H1 (cell line): Measurements from ENCODE around the gene C4orf46.

Source experiments
- CHD2 ChIP-seq: IDR thresholded peaks from 2 replicates; pipeline ENCODE4 v1.6.1; 2012; ENCODE audit warnings: low read length, improper control_type of control experiment
- CTCF ChIP-seq, 3 experiments: IDR thresholded peaks; 1 replicate in 2 of 3; 2 replicates in 1 of 3; pipeline versions ENCODE4 v1.5.1 to v1.6.1; 2011; ENCODE audit warnings: low read length in 3 of 3, mild to moderate bottlenecking in 3 of 3, inconsistent platforms in 2 of 3, low read depth in 1 of 3, moderate library complexity in 1 of 3; ENCODE audit not compliant: insufficient read depth in 1 of 3; ENCODE audit errors: control extremely low read depth in 1 of 3
- EP300 ChIP-seq, 2 experiments: IDR thresholded peaks; 1 replicate in 1 of 2; 2 replicates in 1 of 2; pipeline ENCODE4 v1.6.1; 2011 to 2012; ENCODE audit warnings: low read depth in 2 of 2, low read length in 2 of 2, mild to moderate bottlenecking in 2 of 2, borderline replicate concordance in 1 of 2, inconsistent platforms in 1 of 2, moderate library complexity in 1 of 2
- EZH2 ChIP-seq: fragments of 200-600 bp; sonication (generic); IDR thresholded peaks from 2 replicates; pipeline ENCODE4 v1.7.1; 2012; ENCODE audit warnings: low read depth, mild to moderate bottlenecking, moderate library complexity, low read length, inconsistent platforms; ENCODE audit not compliant: severe bottlenecking
- POLR2A ChIP-seq, 2 experiments: IDR thresholded peaks; 1 replicate in 1 of 2; 2 replicates in 1 of 2; pipeline ENCODE4 v1.6.1; 2011; ENCODE audit warnings: low read depth in 2 of 2, low read length in 2 of 2, mild to moderate bottlenecking in 2 of 2; ENCODE audit errors: control extremely low read depth in 1 of 2
- RAD21 ChIP-seq, 2 experiments: IDR thresholded peaks in 1 of 2; conservative IDR thresholded peaks in 1 of 2; 2 replicates each; pipeline ENCODE4 v1.6.1; 2011; ENCODE audit warnings: low read depth in 2 of 2, low read length in 2 of 2, improper control_type of control experiment in 1 of 2, inconsistent platforms in 1 of 2, mild to moderate bottlenecking in 1 of 2, moderate library complexity in 1 of 2
- RNF2 ChIP-seq: fragments of 200-900, 300-1000 bp; sonication (generic); IDR thresholded peaks from 2 replicates; pipeline ENCODE4 v1.7.1; 2016; ENCODE audit warnings: borderline replicate concordance, low read depth, mild to moderate bottlenecking, antibody characterized with exemption, low read length; ENCODE audit not compliant: poor library complexity, severe bottlenecking; ENCODE audit errors: missing control alignments
- SP2 ChIP-seq: IDR thresholded peaks from 2 replicates; pipeline ENCODE4 v1.6.1; 2012; ENCODE audit warnings: mild to moderate bottlenecking, low read length, inconsistent platforms
- TAF1 ChIP-seq: IDR thresholded peaks from 2 replicates; pipeline ENCODE4 v1.6.1; 2011; ENCODE audit warnings: mild to moderate bottlenecking, low read depth, low read length
- TCF12 ChIP-seq: IDR thresholded peaks from 2 replicates; pipeline ENCODE4 v1.6.1; 2011; ENCODE audit warnings: low read depth, mild to moderate bottlenecking, low read length

GRCh38 chr4:158644760-158645159 lies 26.9 kb downstream of the C4orf46 start:
- TF ChIP-seq TAF1: no peak
- TF ChIP-seq CTCF (IDR thresholded peaks at IDR 0.05; ENCODE audit: control extremely low read depth in 1 of 3, insufficient read depth in 1 of 3, low read depth in 1 of 3, low read length in 3 of 3): no peak
- TF ChIP-seq SP2: no peak
- TF ChIP-seq CHD2: no peak
- TF ChIP-seq RAD21 (IDR thresholded peaks at IDR 0.05 in 1 of 2, conservative IDR thresholded peaks at IDR 0.05 in 1 of 2; ENCODE audit: low read depth in 2 of 2, low read length in 2 of 2): no peak
- TF ChIP-seq EP300 (IDR thresholded peaks at IDR 0.05; ENCODE audit: borderline replicate concordance in 1 of 2, low read depth in 2 of 2, low read length in 2 of 2): no peak
- TF ChIP-seq RNF2: no peak
- no peak for TF ChIP-seq EZH2
- no peak for TF ChIP-seq TCF12
- no peak for TF ChIP-seq POLR2A (IDR thresholded peaks at IDR 0.05; ENCODE audit: control extremely low read depth in 1 of 2, low read depth in 2 of 2, low read length in 2 of 2)
